Testis (tissue), 2 donors: ENCODE results near the gene SCO2.

Experiments
- CTCF ChIP-seq, 3 experiments: fragments of 450-650 bp in 2 of 3; fragments of 200-600 bp in 1 of 3; sonication (generic) in 1 of 3; IDR thresholded peaks; one replicate each; pipeline ENCODE4 v1.5.1; 2016 to 2019; ENCODE audit warnings: antibody characterized with exemption in 3 of 3, mild to moderate bottlenecking in 2 of 3, moderate library complexity in 1 of 3
- POLR2A ChIP-seq: fragments of 450-650 bp; IDR thresholded peaks from one replicate; pipeline ENCODE4 v1.6.1; 2017; ENCODE audit warnings: antibody characterized with exemption, mild to moderate bottlenecking, moderate library complexity

- TF ChIP-seq CTCF (IDR thresholded peaks at IDR 0.05) (no peak), POLR2A (no peak)
Measured at GRCh38 chr22:50537765-50538164, 12.4 kb upstream of the SCO2 start.
